ENCODE measurements around the gene RNF186. TPM values are rescaled to one million over a fixed set of nuclear protein-coding genes. Genes with fewer than 3 reads are reported as not detected.

RNF186 gene
- total and polyA plus RNA-seq, 7 experiments from 2014 or later = not detected

DNA sequence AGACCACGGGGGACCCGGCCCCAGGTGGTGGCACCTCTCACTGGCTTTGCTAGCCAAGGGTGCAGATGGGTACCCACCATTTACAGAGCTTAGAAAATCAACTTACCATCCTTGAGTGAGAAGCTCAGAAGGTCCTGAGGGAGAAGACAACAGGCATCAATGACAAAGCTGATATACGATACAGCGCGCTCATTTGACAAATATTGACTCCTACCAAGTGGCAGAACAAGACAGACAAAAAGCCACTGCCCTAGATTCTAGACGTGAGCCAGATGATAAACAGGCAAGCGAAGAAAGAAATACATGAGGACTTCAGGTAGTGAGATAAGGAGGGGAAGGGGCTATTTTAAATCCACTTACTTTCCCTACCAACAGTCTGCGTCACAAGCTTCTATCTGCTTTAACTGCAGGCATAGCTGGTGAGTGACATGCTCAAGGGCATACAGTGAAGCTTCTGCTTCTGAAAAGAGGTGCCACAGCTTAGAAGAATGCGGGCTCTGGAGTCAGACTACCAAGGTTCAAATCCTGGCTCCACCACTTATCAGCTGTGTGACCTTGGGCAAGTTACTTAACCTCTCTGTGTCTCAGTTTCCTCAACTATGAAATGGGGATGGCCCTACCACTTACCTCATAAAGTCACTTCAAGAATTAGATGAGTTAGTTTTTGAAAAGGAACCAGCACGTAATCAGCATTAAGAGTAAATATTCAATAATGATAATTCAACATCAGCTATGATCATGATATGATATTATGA lies 44.5 kb downstream of the RNF186 start:
- Mint-ChIP-seq H3K36me3 (peaks cover 0 to 57% (median 4%) of the 10 kb centered on the region in 5 donors), H3K9me3 (no peaks in the 10 kb centered on the region), H3K4me1 (peaks cover 0 to 8% (median 0%) of the 10 kb centered on the region in 7 donors), H3K27me3 (no peaks in the 10 kb centered on the region), H3K27ac (no peak overlapping the region), H3K4me3 (no peak overlapping the region)
- ATAC-seq (no peak), DNase-seq (no peak)
- Histone ChIP-seq H3K27me3 (ENCODE audit: control insufficient read depth in 2 of 2, insufficient read depth in 2 of 2, low read length in 2 of 2) (no peaks in the 10 kb centered on the region), H3K4me3 (ENCODE audit: low read length) (no peak overlapping the region), H3K36me3 (ENCODE audit: control insufficient read depth in 2 of 3, insufficient read depth in 3 of 3, low read length in 3 of 3) (peaks cover 0 to 62% (median 0%) of the 10 kb centered on the region in 3 experiments), H3K4me1 (ENCODE audit: control insufficient read depth in 2 of 2, insufficient read depth in 2 of 2, low read length in 2 of 2) (no peaks in the 10 kb centered on the region), H3K9me3 (ENCODE audit: control insufficient read depth in 2 of 3, low read length in 3 of 3) (no peaks in the 10 kb centered on the region), H3K27ac (ENCODE audit: low read depth, low read length) (no peak overlapping the region)
- POLR2A ChIA-PET = no interaction called here
- intact Hi-C loops (cut with micrococcal nuclease) = no loop called here
- CTCF ChIA-PET = interaction anchor here (1.2 kb wide), 1 partner anchor 9 kb away, joined by 3 read pairs; no protein-coding TSS in a partner anchor

DNA sequence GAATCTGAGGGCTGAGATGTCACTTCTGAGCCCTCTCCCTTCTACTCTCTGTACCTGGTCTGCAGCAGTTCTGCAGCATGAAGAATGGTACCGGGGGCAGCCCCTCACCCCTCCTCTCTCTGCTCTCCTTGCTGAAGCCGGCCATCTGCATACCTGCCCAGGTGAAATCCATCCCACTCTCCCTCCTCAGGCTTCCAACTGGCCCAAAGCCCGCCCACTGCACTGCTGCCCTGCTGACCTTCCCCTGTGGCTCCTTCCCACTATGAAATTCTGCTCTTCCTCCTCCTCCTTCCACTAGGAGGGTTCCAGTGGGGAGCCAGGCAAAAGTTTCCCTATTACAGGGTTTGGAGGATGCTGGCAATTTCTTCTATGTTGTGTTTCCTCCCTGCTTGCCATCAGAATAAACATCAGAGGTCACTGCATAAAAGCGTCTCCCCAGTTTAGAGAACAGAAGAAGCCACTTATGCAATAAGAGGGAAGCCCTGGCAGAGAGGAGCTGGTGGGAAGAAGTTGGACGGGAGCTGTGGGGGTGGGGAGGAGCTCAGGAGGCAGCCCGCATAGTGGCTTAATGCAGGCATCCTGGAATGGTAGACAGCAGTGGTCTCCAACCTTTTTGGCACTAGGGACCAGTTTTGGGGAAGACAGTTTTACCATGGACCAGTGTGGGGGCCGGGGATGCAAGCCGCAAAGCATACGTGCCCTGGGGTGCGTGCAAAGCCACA lies 45.7 kb downstream of the RNF186 start:
- Mint-ChIP-seq H3K4me1 (peaks cover 0 to 16% (median 0%) of the 10 kb centered on the region in 7 donors), H3K4me3 (no peak overlapping the region), H3K36me3 (peaks cover 0 to 52% (median 9%) of the 10 kb centered on the region in 5 donors), H3K9me3 (no peaks in the 10 kb centered on the region), H3K27me3 (no peaks in the 10 kb centered on the region), H3K27ac (peak overlapping the region in 1 of 9 donors; percentile 44)
- CTCF ChIA-PET = interaction anchor here (1.2 kb wide), 1 partner anchor 8 kb away, joined by 3 read pairs; no protein-coding TSS in a partner anchor
- Histone ChIP-seq H3K36me3 (ENCODE audit: control insufficient read depth in 2 of 3, insufficient read depth in 3 of 3, low read length in 3 of 3) (peaks cover 0 to 58% (median 0%) of the 10 kb centered on the region in 3 experiments), H3K4me3 (ENCODE audit: low read length) (no peak overlapping the region), H3K4me1 (ENCODE audit: control insufficient read depth in 2 of 2, insufficient read depth in 2 of 2, low read length in 2 of 2) (no peaks in the 10 kb centered on the region), H3K27me3 (ENCODE audit: control insufficient read depth in 2 of 2, insufficient read depth in 2 of 2, low read length in 2 of 2) (no peaks in the 10 kb centered on the region), H3K27ac (ENCODE audit: low read depth, low read length) (no peak overlapping the region), H3K9me3 (ENCODE audit: control insufficient read depth in 2 of 3, low read length in 3 of 3) (no peaks in the 10 kb centered on the region)
- intact Hi-C loops (cut with micrococcal nuclease) = no loop called here
- DNase-seq (no peak), ATAC-seq (no peak)
- POLR2A ChIA-PET = no interaction called here

DNA sequence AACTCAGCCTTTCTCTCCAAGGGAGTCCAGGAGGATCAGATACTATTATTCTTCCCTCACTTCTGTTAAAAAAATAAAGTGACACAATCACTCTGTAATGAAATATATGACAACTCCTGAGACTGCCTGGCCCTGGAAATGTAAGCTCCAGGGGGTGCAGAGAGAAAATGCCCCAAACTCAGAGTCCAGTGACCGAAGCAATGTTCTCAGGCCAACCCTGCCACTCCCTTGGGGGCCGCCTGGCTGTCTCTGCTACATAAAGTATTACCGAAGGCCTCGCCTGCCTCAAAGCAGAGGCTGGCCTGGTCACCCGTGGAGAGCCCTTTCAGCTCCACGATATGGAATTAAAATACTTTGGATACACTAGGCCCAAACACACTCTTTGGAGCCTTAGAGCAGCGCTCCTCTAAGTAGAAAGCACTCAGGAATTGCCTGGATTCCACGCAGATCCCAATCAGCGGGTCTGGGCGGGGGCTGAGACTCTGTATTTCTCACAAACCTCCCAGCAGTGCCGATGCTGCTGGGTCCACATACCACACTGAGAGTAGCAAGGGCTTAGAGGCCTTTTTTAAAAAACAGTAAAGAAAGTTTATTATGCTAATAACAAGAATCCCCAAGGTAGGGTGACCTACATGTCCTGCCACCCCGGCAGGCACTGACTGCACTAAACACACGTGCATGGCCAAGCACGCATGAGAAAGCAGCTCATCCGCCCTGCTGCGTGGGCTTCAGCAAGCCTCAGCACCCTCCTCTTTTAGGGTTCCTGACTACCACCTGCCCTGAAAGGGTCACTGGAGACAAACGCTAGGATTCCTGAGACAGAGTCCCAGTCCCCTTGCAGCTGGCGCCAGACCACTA lies 46.5 kb downstream of the RNF186 start:
- Histone ChIP-seq H3K36me3 (ENCODE audit: control insufficient read depth in 2 of 3, insufficient read depth in 3 of 3, low read length in 3 of 3) (peaks cover 0 to 55% (median 0%) of the 10 kb centered on the region in 3 experiments), H3K27ac (ENCODE audit: low read depth, low read length) (no peak overlapping the region), H3K27me3 (ENCODE audit: control insufficient read depth in 2 of 2, insufficient read depth in 2 of 2, low read length in 2 of 2) (no peaks in the 10 kb centered on the region), H3K9me3 (ENCODE audit: control insufficient read depth in 2 of 3, low read length in 3 of 3) (no peaks in the 10 kb centered on the region), H3K4me1 (ENCODE audit: control insufficient read depth in 2 of 2, insufficient read depth in 2 of 2, low read length in 2 of 2) (no peaks in the 10 kb centered on the region), H3K4me3 (ENCODE audit: low read length) (no peak overlapping the region)
- Mint-ChIP-seq H3K4me1 (peaks cover 0 to 16% (median 0%) of the 10 kb centered on the region in 7 donors), H3K27me3 (no peaks in the 10 kb centered on the region), H3K4me3 (no peak overlapping the region), H3K9me3 (no peaks in the 10 kb centered on the region), H3K36me3 (peaks cover 0 to 44% (median 9%) of the 10 kb centered on the region in 5 donors), H3K27ac (no peak overlapping the region)
- intact Hi-C loops (cut with micrococcal nuclease) = no loop called here
- CTCF ChIA-PET = no interaction called here
- ATAC-seq = no peak
- POLR2A ChIA-PET = no interaction called here
- no peak for DNase-seq

DNA sequence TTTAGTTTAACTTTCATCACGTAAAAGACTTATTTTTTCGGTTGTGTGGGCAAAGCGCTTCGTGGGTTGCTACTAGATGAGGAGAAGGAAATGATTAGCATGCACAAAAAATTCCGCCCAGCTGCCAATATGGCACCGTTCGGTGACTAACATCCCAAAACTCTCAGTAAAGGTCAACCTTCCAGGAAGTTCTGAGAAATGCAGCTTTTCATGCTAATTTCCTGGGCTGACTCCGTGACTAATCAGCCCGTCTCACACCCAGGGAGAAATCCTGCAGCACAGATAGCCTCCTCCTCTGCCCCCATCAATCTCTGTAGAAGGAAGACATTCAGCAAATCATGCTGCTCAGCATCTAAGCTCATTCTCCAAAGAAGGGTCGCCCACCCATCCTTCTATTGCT lies 49.5 kb downstream of the RNF186 start:
- no peaks in the 10 kb centered on the region for H3K4me1 ChIP-seq (ENCODE audit: control insufficient read depth in 2 of 2, insufficient read depth in 2 of 2, low read length in 2 of 2)
- intact Hi-C loops (cut with micrococcal nuclease) = no loop called here
- H3K4me3 Mint-ChIP-seq = peak overlapping the region in 1 of 10 donors; percentile 5

DNA sequence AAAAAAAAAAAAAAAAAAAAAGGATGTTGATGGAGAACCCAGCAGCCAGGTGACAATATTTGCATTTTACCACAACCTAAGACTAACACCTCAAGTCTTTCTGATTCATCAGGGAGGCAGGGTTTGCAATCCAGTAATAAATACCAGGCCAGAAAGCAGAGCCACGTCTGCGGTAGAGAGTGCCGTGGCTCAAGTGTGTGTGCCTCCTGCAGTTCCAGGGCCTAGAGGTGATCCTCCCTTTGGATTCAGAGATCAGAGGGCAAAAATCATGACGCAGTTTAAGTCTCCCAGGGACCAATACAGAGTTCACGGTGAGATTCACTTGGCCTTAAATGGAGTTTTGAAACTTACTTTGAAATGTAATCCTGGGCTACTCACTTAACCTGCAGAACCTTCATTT lies 50.2 kb downstream of the RNF186 start:
- H3K36me3 ChIP-seq (ENCODE audit: control insufficient read depth in 2 of 3, insufficient read depth in 3 of 3, low read length in 3 of 3) = peaks cover 0 to 30% (median 0%) of the 10 kb centered on the region in 3 experiments
- Mint-ChIP-seq H3K4me1 (peaks cover 0 to 16% (median 0%) of the 10 kb centered on the region in 7 donors), H3K36me3 (peaks cover 0 to 24% (median 9%) of the 10 kb centered on the region in 5 donors), H3K4me3 (peak overlapping the region in 1 of 10 donors; percentile 27), H3K27me3 (no peaks in the 10 kb centered on the region), H3K27ac (peak overlapping the region in 1 of 9 donors; percentile 20), H3K9me3 (no peaks in the 10 kb centered on the region)
- no peak for DNase-seq
- H3K4me1 ChIP-seq (ENCODE audit: control insufficient read depth in 2 of 2, insufficient read depth in 2 of 2, low read length in 2 of 2) = no peaks in the 10 kb centered on the region
- intact Hi-C loops (cut with micrococcal nuclease) = loop anchor here in 1 of 2 donors (5.0 kb wide), 1 partner anchor 32 kb away; the partner anchor contains the start of gene TMCO4
- no peaks in the 10 kb centered on the region for H3K9me3 ChIP-seq (ENCODE audit: control insufficient read depth in 2 of 3, low read length in 3 of 3)
- CTCF ChIA-PET = no interaction called here
- no peak for ATAC-seq
- no peak overlapping the region for H3K4me3 ChIP-seq (ENCODE audit: low read length)
- no peaks in the 10 kb centered on the region for H3K27me3 ChIP-seq (ENCODE audit: control insufficient read depth in 2 of 2, insufficient read depth in 2 of 2, low read length in 2 of 2)
- POLR2A ChIA-PET = no interaction called here
- no peak overlapping the region for H3K27ac ChIP-seq (ENCODE audit: low read depth, low read length)

More for the DNA sequence above, 49.5 kb downstream of the RNF186 start:
- Histone ChIP-seq H3K27ac (ENCODE audit: low read depth, low read length) (no peak overlapping the region), H3K4me3 (ENCODE audit: low read length) (no peak overlapping the region), H3K9me3 (ENCODE audit: control insufficient read depth in 2 of 3, low read length in 3 of 3) (no peaks in the 10 kb centered on the region), H3K36me3 (ENCODE audit: control insufficient read depth in 2 of 3, insufficient read depth in 3 of 3, low read length in 3 of 3) (peaks cover 0 to 38% (median 0%) of the 10 kb centered on the region in 3 experiments), H3K27me3 (ENCODE audit: control insufficient read depth in 2 of 2, insufficient read depth in 2 of 2, low read length in 2 of 2) (no peaks in the 10 kb centered on the region)
- ATAC-seq (no peak), DNase-seq (peak in 1 of 9 donors; percentile 35)
- Mint-ChIP-seq H3K27ac (peak overlapping the region in 3 of 9 donors; percentile 1 to 28 (median 20)), H3K4me1 (peaks cover 0 to 16% (median 0%) of the 10 kb centered on the region in 7 donors), H3K27me3 (no peaks in the 10 kb centered on the region), H3K9me3 (no peaks in the 10 kb centered on the region), H3K36me3 (peaks cover 0 to 29% (median 9%) of the 10 kb centered on the region in 5 donors)
- CTCF ChIA-PET = no interaction called here
- POLR2A ChIA-PET = no interaction called here

Measured in naive thymus-derived CD4-positive, alpha-beta T cell (primary cell).